ENCODE data around the gene SGMS2.
"Not testable (repeated sequence)": the region's sequence is repeated elsewhere in the genome, so short reads cannot be mapped to it uniquely, and the experiment has no call there.

The SGMS2 gene

DNA sequence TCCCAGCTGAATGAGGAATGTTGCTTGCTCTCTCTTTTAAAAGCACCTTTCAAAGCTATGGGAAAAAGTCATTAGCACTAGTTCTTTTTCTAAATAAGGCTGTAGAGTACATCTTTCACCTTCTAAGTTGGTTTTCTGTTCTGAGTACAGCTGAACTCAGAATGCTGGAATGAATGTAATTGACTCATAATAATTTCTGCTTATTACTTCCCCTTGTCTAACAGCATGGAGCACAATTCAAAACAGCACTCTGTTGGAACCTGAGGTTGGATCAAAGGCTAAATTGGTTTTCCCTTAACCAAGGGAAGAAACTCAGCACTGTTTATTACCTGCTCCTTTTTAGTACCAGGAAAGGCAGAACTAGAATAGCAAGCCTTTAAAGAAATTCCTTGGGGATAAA lies 73.1 kb downstream of the SGMS2 start:
- FAIRE-seq (no peak), DNase-seq (ENCODE audit: insufficient read length, low spot score) (no peak)
- TF ChIP-seq POLR2A (IDR thresholded peaks at IDR 0.05; ENCODE audit: low read depth, low read length) = no peak

DNA sequence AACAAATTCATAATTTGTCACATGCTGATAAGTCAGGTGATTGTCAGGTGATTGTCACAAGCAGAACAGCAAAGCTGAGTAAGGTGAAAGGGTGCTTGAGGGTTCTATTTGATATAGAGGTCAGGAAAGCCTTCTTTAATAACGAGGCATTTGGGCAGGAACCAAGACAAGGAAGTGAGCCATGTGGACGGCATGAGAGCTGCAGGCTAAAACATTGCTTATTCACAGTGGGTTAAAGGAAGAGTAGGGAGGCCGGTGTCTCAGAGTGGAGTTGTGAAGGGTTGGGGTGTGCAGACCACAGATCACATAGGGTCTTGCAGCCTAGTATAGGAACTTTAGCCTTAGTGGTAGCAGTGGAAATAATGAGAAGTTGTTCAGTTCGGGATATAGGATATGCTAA lies 75.3 kb downstream of the SGMS2 start:
- TF ChIP-seq POLR2A (IDR thresholded peaks at IDR 0.05; ENCODE audit: low read depth, low read length) = no peak
- no peak for FAIRE-seq

DNA sequence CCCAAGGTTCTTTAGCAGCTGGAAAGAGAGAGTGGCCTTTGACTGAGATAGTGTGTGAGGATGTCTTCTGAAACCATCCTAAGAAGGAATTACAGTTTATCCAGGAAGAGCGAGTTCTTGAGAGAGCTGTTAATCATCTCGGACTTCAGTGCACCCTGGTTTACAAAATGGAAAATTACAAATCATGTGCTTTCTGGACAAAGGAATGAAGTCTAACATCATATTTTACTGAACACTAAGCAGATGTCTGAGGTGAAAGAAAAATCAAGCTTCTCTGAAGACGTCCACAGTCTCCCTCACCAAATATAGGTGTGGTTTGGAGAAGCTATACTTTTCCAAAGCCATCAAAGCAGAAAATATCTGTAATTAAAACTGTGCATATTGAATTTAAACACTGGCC lies 75.8 kb downstream of the SGMS2 start:
- TF ChIP-seq POLR2A (IDR thresholded peaks at IDR 0.05; ENCODE audit: low read depth, low read length) = no peak
- FAIRE-seq (no peak), DNase-seq (ENCODE audit: insufficient read length, low spot score) (no peak)

More for the DNA sequence above, 75.3 kb downstream of the SGMS2 start:
- no peak for DNase-seq (ENCODE audit: insufficient read length, low spot score)

DNA sequence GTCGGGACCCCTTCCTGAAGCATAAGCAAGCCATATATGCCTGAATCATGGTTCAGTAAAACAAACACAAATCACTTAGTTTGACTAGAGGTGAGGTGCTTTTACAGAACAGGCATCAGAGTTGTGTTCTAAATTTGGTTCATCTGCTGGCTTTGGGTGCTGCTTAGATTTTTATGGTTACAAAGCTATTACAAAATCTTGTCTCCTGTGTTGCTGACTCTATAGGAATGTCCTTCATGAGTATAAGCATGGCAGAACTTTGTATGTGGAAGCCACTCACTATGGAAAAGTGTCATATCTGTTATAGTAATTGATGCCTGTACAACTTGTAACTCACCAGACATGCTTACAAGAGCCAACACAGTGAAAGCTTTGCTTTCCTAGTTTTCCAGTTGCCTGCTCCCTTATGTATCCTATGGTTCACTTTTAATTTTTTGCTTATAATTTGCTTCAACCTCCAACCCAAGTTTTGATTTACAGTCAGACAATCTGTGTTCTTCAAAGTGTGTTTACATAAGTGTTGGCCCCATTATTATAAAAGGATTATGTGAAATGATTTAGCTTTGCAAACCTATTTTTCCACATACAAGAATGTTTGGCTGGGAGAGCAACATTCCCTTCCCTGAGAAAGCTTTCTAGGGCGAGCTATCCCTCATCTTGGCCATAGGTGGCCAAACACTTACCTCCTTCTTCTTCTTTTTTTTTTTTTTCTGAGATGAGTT lies 76.6 kb downstream of the SGMS2 start:
- DNase-seq (ENCODE audit: insufficient read length, low spot score) = no peak
- no peak for FAIRE-seq
- TF ChIP-seq POLR2A (IDR thresholded peaks at IDR 0.05; ENCODE audit: low read depth, low read length) = no peak

DNA sequence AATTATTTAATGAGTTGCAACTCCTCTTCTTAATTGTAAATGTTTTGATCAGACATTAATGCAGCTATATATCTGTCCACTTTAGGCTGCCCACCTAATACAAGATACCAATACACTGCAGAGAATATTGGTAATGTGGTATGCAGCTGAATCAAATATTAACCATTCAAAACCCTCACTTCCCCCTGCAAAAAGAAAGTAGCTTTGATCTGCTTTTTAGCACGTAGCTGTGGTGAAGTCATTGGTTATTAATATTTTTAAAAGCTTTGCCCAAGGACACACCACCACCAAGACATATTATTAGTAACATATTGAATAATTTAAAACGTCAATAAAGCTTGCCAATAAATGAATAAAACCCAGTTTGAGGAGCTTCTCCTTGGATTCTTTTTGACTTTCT lies 78.0 kb downstream of the SGMS2 start:
- TF ChIP-seq POLR2A (IDR thresholded peaks at IDR 0.05; ENCODE audit: low read depth, low read length) = no peak
- FAIRE-seq = no peak
- DNase-seq (ENCODE audit: insufficient read length, low spot score) = no peak

DNA sequence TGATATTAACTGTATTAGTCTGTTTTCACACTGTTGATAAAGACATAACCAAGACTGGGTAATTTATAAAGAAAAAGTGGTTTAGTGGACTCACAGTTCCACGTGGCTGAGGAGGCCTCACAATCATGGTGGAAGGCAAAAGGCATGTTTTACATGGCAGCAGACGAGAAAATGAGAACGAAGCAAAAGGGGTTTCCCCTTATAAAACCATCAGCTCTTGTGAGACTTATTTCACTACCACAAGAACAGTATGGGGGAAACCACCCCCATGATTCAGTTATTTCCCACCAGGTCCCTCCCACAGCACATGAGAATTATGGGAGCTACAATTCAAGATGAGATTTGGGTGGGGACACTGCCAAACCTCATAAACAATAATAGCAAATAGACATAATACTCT lies 80.3 kb downstream of the SGMS2 start:
- not testable (repeated sequence) for FAIRE-seq; DNase-seq (ENCODE audit: insufficient read length, low spot score)

DNA sequence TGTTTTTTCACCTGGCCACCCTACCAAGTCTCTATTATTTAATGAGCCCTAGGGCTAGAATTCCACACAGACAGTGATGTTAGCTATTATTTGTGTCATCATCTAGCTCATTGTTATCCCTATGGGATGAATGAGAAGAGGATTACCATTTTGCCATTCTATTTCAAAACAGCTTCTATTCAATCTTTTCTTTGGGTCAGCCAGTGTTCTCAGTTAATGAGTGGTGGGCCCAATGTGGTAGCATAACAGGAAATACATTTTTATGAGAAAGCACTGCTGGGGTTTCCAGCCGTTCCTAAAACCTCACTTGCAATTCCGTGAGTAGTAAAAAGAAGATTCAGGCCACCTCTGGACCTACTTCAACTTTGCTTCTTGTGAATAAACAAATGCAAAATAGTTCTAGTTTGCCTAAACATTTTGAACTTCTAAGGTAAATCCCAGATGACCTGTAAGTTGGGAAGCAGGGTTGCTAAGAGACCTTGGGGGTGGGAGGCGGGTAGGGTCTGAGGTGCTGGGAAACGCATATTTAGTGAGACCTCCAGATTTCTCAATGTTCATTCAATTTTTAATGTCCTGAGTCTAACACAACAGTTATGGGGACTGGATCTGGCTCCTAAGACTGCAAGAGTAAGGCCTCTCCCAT lies 81.8 kb downstream of the SGMS2 start:
- DNase-seq (ENCODE audit: insufficient read length, low spot score) = no peak
- FAIRE-seq = no peak
- no peak for TF ChIP-seq POLR2A (IDR thresholded peaks at IDR 0.05; ENCODE audit: low read depth, low read length)

DNA sequence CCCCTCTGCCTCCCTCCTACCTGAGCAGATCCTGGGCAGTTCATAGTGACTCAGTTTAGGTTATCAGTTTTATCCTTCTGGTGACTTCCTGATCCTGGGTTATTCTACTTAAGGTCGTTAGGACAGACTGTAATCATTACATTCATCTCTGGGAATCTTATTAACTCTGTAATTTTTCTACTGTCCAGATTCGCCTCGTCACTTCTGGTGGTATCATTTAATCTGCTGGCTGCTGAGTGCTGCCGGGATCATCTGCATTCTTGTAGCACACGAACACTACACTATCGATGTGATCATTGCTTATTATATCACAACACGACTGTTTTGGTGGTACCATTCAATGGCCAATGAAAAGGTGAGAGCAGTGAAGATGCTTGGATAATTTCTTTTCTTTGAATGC lies 83.6 kb downstream of the SGMS2 start:
- no peak for DNase-seq (ENCODE audit: insufficient read length, low spot score)
- TF ChIP-seq POLR2A (IDR thresholded peaks at IDR 0.05; ENCODE audit: low read depth, low read length) = no peak
- FAIRE-seq = no peak

DNA sequence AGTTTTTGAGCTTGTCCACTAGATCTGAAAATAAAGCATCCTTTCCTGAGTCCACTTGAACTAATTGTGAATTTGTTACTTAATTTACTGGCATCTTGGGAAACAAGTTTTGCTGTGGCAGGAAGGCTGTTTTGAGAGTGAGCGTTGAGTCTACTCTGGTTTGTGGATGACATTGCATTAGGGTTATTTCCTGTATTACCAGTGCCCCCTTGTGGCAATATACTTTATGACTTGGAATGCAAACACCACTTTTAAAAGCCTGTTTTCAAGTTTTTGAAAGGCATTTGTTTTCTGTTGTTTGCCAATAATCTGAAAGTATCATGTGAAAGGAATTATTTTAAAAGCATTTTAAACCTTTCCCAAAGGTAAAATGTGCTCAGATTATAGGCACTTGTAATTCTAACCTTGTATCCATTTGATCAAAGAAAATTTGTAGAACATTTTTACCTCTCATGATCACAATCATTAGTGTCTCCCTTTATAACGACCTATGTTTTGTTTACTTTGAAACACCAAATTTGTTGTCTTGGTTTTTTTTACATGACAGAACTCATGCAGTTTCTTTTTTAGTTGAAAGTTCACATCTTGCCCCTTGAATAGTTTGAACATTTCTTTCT lies 88.7 kb downstream of the SGMS2 start:
- DNase-seq (ENCODE audit: insufficient read length, low spot score) = no peak
- FAIRE-seq = peak; percentile 87
- no peak for TF ChIP-seq POLR2A (IDR thresholded peaks at IDR 0.05; ENCODE audit: low read depth, low read length)

DNA sequence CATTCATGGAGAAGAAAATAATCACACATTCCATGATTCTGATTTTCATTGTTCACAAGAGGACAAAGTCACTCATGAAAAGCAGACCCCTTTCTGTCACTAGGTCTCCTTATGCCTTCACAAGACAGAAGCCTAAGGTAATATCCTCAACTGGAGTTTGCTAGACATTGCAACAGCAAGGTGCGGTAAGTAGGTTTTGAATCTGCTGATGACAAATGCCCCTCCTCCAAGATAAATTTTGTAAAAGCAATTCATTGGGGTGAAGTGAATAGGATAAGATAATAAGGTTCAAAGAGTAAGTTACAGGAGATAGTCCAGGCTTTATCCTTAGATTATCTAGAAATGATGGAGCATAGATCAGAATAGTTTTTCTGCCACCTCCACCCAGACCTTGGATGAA lies 90.5 kb downstream of the SGMS2 start:
- DNase-seq (ENCODE audit: insufficient read length, low spot score) = no peak
- FAIRE-seq = no peak
- no peak for TF ChIP-seq POLR2A (IDR thresholded peaks at IDR 0.05; ENCODE audit: low read depth, low read length)

DNA sequence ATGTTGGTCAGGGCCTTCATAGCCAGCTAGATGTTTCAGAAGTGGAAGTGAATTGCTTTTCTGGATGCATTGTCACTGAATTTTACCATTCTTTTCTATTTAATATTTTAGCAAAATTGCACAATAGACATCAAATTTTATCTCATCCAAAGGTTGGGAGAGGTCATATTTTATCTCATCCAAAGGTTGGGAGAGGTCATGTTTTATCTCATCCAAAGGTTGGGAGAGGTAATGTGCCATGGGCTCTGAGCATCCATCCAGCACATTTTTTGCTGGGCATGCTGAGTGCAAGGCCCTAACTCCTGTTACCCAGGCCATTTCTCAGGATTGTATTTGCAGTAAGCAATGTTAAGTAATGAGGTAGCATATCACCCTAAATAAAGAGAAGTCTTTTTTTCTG lies 91.9 kb downstream of the SGMS2 start:
- FAIRE-seq (no peak), DNase-seq (ENCODE audit: insufficient read length, low spot score) (no peak)
- TF ChIP-seq POLR2A (IDR thresholded peaks at IDR 0.05; ENCODE audit: low read depth, low read length) = no peak

DNA sequence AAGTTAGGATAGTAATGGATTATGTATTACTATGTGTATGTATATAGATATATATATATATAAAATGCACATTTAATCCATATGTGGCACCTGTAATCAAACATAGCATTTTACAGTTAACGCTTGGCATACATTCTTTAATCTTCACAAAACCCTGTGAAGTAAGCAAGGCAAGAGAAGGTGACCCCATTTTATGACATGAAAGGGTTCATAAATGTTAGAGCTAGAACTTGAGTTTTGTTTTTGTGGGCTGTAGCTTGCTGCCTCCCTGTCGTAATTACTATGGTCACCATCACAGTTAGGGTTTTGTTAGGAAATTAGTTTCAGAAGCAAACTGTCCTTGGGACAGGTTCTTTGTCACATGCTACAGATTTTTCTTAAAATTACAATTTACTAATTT lies 92.8 kb downstream of the SGMS2 start:
- no peak for FAIRE-seq
- no peak for TF ChIP-seq POLR2A (IDR thresholded peaks at IDR 0.05; ENCODE audit: low read depth, low read length)
- no peak for DNase-seq (ENCODE audit: insufficient read length, low spot score)

DNA sequence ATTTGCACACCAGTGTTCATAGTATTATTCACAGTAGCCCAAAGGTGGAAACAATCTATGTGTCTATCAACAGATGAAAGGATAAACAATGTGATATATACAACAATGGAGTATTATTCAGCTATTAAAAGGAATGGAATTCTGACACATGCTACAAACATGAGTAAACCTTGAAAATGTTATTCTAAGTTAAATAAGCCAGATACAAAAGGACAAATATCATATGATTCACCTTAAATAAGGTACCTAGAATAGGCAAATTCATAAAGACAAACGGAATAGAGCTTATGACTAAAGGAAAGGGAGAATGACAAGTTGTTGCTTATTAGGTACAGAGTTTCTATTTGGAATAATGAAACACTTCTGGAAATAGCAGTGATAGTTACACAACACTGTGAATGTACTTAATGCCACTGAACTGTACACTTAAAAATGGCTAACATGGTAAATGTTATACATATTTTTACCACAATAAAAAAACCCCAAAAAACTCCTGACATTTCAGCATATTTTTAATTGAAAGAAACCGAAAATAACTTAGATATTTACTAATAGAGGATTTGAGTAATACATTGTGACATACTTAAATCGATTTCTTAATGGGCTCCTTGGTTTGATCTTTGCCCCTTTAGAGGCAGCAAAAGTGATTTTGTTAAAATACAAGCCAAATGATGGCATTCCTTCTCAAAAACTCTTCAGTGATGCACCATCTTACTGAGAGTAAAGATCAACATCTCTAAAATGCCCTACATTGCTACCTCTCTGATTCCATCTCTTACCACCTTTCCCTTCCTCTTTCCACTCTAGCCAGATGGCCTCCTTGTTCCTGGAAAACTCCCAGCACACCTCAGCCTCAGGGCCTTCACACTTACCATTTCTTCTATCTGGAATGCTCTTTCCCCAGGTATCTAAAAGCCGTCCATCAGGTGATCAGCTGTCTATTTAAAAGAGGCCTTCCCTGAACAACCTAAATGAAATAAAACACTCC lies 98.0 kb downstream of the SGMS2 start:
- TF ChIP-seq POLR2A (IDR thresholded peaks at IDR 0.05; ENCODE audit: low read depth, low read length) = no peak
- DNase-seq (ENCODE audit: insufficient read length, low spot score) (no peak), FAIRE-seq (no peak)

DNA sequence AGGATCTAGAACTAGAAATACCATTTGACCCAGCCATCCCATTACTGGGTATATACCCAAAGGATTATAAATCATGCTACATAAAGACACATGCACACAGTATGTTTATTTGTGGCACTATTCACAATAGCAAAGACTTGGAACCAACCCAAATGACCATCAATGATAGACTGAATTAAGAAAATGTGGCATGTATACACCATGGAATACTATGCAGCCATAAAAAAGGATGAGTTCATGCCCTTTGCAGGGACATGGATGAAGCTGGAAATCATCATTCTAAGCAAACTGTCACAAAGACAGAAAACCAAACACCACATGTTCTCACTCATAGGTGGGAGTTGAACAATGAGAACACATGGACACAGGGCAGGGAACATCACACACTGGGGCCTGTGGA lies 101.0 kb downstream of the SGMS2 start:
- DNase-seq (ENCODE audit: insufficient read length, low spot score); FAIRE-seq: not testable (repeated sequence)

DNA sequence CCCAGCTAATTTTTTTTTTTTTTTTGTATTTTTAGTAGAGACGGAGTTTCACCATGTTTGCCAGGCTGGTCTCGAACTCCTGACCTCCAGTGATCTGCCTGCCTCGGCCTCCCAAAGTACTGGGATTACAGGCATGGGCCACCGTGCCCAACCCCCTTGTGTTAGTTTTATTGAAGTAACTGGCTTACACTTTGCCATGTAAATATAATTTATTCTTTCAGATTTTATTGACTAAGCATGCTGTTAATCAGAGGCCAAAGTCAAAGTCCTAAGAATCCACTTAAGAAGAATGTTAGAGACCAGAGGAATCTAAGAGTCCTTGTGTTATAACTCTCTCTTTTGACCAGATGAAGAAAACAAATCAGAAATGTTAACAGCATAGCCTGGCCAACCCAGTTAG lies 102.1 kb downstream of the SGMS2 start:
- not testable (repeated sequence) for FAIRE-seq

More for the DNA sequence above, 102.1 kb downstream of the SGMS2 start:
- DNase-seq (ENCODE audit: insufficient read length, low spot score) = not testable (repeated sequence)
